T-helper 2 cell treated with Interferon-gamma antibody and Interleukin-4, amounts not matched to agents 5 μg/mL and 100 μg/mL, for 36 hours (primary cell): ENCODE results near the gene ABCA2.

Source experiments
- DNase-seq: peaks from one replicate; pipeline ENCODE4 v3.0.0; 2021; ENCODE audit warnings: low spot score
- H3K27ac Mint-ChIP-seq: one replicate; pipeline ENCODE4 v1.8.0; 2021; ENCODE audit warnings: mild to moderate bottlenecking, mixed read lengths
- H3K27me3 Mint-ChIP-seq: one replicate; pipeline ENCODE4 v1.8.0; 2021; ENCODE audit warnings: low read depth, mixed read lengths
- H3K36me3 Mint-ChIP-seq: one replicate; pipeline ENCODE4 v1.8.0; 2021; ENCODE audit warnings: low read depth, mixed read lengths
- H3K4me1 Mint-ChIP-seq: one replicate; pipeline ENCODE4 v1.8.0; 2021; ENCODE audit warnings: low read depth, mixed read lengths
- H3K4me3 Mint-ChIP-seq: one replicate; pipeline ENCODE4 v1.8.0; 2022; ENCODE audit warnings: mild to moderate bottlenecking, moderate library complexity, mixed read lengths
- H3K9me3 Mint-ChIP-seq: one replicate; pipeline ENCODE4 v1.8.0; 2021; ENCODE audit warnings: mixed read lengths

ABCA2 gene

GRCh38 chr9:136979769-136980587 lies 48.1 kb downstream of the ABCA2 start:
- DNase-seq: no peak
- no peak overlapping the region for H3K27ac Mint-ChIP-seq
- no peaks in the 10 kb centered on the region for H3K36me3 Mint-ChIP-seq
- H3K4me1 Mint-ChIP-seq: peaks cover 4% of the 10 kb centered on the region
- H3K27me3 Mint-ChIP-seq: peaks cover 15% of the 10 kb centered on the region
- H3K4me3 Mint-ChIP-seq: no peak overlapping the region
- H3K9me3 Mint-ChIP-seq: no peaks in the 10 kb centered on the region

- Mint-ChIP-seq H3K27ac (no peak overlapping the region), H3K36me3 (no peaks in the 10 kb centered on the region), H3K4me1 (peaks cover 6% of the 10 kb centered on the region), H3K27me3 (peaks cover 9% of the 10 kb centered on the region), H3K9me3 (no peaks in the 10 kb centered on the region), H3K4me3 (no peak overlapping the region)
- DNase-seq: no peak
These were observed 49.0 kb downstream of the ABCA2 start for GRCh38 chr9:136978865-136979544.

DNA sequence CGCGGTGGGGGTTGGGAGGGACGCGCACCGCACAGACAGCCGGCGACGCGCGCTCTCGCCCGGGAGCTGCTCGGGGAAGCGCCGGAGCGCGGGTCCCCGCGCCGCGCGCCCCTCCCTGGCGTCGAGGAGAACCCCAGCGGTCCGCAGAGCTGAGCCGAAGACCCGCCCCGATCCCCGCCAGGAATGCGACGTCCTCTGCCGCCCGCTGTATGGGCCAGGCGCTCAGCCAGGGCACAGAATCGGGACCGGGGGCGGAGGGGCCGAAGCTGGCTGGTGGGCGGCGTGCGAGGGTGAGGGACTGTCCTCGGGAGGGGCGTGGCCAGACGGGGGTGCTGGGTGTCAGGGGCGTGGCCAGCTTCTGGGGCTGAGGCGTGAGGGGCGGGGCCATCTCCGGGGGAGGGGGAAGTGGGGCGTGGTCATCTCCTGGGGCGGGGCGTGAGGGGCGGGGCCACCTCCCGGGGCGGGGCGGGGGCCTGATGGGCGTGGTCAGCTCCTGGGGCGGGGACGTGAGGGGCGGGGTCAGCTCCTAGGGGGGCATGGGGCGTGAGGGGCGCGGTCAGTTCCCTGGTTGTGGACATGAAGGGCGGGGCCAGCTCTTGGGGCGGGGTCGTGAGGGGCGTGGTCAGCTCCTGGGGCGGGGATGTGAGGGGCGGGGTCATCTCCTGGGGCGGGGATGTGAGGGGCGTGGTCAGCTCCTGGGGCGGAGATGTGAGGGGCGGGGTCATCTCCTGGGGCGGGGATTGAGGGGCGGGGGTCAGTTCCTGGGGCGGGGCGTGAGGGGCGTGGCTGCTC lies 49.8 kb downstream of the ABCA2 start:
- DNase-seq: peak; percentile 57
- Mint-ChIP-seq H3K27ac (no peak overlapping the region), H3K4me1 (peaks cover 6% of the 10 kb centered on the region), H3K9me3 (no peaks in the 10 kb centered on the region), H3K27me3 (peaks cover 5% of the 10 kb centered on the region), H3K4me3 (no peak overlapping the region), H3K36me3 (no peaks in the 10 kb centered on the region)

DNA sequence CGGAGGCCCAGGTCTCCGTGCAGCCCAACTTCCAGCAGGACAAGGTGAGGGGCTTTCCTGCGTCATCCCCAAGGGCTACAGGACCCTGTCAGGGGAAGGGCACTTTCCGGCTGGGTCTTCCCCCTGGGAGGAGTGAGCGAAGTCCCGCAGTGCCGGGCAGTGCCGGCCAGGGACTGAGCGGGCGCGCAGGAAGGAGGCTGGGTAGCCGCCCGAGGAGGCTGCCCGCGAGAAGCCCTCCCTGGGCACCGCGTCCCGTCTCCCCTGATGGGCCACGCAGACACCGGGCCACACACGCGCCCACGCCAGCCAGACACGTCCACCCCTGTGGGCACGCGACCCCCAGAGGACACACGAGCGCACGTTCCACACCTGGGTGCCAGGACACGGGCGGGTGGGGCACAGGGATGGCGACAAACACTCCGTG lies 50.4 kb downstream of the ABCA2 start:
- no peak for DNase-seq
- H3K4me3 Mint-ChIP-seq: no peak overlapping the region
- H3K27me3 Mint-ChIP-seq: peaks cover 2% of the 10 kb centered on the region
- no peaks in the 10 kb centered on the region for H3K9me3 Mint-ChIP-seq
- H3K27ac Mint-ChIP-seq: no peak overlapping the region
- no peaks in the 10 kb centered on the region for H3K36me3 Mint-ChIP-seq
- H3K4me1 Mint-ChIP-seq: peaks cover 6% of the 10 kb centered on the region

DNA sequence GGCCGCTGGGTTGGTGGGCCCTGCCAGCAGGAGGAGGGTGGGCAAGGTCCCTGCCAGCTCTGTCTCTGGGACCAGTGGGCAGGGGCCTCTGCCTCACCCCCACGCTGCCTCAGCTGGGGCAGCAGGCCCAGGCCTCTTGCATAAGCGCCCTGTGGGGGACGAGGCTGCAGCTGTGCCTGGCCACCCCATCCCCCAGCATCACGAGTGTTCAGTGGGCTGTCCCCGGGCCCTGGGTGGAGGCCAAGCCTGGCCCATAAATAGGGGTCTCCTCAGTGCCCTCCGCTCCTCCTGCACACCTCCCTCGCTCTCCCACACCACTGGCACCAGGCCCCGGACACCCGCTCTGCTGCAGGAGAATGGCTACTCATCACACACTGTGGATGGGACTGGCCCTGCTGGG lies 50.8 kb downstream of the ABCA2 start, which contains the start of gene PTGDS:
TSS of gene PTGDS (plus strand) at position 282 of the 400 bp plus-strand sequence. CDS start at position 357, 75 bp downstream.
- Mint-ChIP-seq H3K27me3 (peaks cover 2% of the 10 kb centered on the region), H3K27ac (no peak within 1 kb of the TSS), H3K4me1 (peaks cover 6% of the 10 kb centered on the region), H3K36me3 (no peaks in the 10 kb centered on the region), H3K4me3 (no peak within 1 kb of the TSS), H3K9me3 (no peaks in the 10 kb centered on the region)
- no peak for DNase-seq

GRCh38 chr9:136975644-136976043 lies 52.4 kb downstream of the ABCA2 start:
- no peak for DNase-seq
- Mint-ChIP-seq H3K36me3 (no peaks in the 10 kb centered on the region), H3K4me3 (peak overlapping the region; percentile 45), H3K27me3 (peaks cover 2% of the 10 kb centered on the region), H3K9me3 (no peaks in the 10 kb centered on the region), H3K27ac (no peak overlapping the region), H3K4me1 (peaks cover 6% of the 10 kb centered on the region)

- H3K4me3 Mint-ChIP-seq: peak overlapping the region; percentile 45
- H3K27ac Mint-ChIP-seq: no peak overlapping the region
- H3K36me3 Mint-ChIP-seq: no peaks in the 10 kb centered on the region
These were observed 53.1 kb downstream of the ABCA2 start for GRCh38 chr9:136974817-136975535.

GRCh38 chr9:136973618-136974617 lies 54.1 kb downstream of the ABCA2 start:
- Mint-ChIP-seq H3K27ac (no peak overlapping the region), H3K4me3 (no peak overlapping the region), H3K27me3 (peaks cover 2% of the 10 kb centered on the region), H3K36me3 (no peaks in the 10 kb centered on the region), H3K9me3 (no peaks in the 10 kb centered on the region), H3K4me1 (peaks cover 6% of the 10 kb centered on the region)
- DNase-seq: no peak

More at GRCh38 chr9:136974817-136975535, 53.1 kb downstream of the ABCA2 start:
- no peak for DNase-seq
- Mint-ChIP-seq H3K27me3 (peaks cover 2% of the 10 kb centered on the region), H3K4me1 (peaks cover 6% of the 10 kb centered on the region), H3K9me3 (no peaks in the 10 kb centered on the region)

- Mint-ChIP-seq H3K27me3 (peaks cover 2% of the 10 kb centered on the region), H3K36me3 (no peaks in the 10 kb centered on the region), H3K9me3 (no peaks in the 10 kb centered on the region), H3K4me3 (no peak overlapping the region), H3K27ac (no peak overlapping the region), H3K4me1 (peaks cover 6% of the 10 kb centered on the region)
- no peak for DNase-seq
These were observed 55.3 kb downstream of the ABCA2 start for GRCh38 chr9:136972743-136973142.

- H3K4me1 Mint-ChIP-seq: peaks cover 6% of the 10 kb centered on the region
- H3K27ac Mint-ChIP-seq: no peak overlapping the region
- no peak for DNase-seq
- no peaks in the 10 kb centered on the region for H3K9me3 Mint-ChIP-seq
- H3K4me3 Mint-ChIP-seq: no peak overlapping the region
- peaks cover 2% of the 10 kb centered on the region for H3K27me3 Mint-ChIP-seq
- H3K36me3 Mint-ChIP-seq: no peaks in the 10 kb centered on the region
These were observed 55.7 kb downstream of the ABCA2 start for GRCh38 chr9:136972335-136972734.

DNA sequence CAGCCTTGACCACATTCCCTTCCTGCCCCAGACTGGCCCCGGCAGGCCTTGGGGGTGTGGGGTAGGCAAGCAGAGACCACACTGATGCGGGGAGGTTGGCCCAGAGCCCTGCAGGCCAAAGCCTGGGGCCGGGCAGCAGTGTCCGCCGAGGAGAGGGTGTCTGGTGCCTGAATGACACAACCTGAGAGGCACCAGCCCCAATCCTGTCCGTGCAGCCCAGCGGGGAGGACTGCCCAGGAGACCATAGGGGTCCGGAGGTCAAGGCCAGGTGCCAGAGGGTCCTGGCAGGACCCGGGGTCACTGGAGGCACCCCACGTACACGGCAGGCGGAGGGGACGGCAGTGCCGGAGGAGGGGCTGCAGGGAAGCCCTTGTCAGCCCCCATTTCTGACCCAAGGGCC lies 56.3 kb downstream of the ABCA2 start:
- H3K36me3 Mint-ChIP-seq: no peaks in the 10 kb centered on the region
- H3K27ac Mint-ChIP-seq: no peak overlapping the region
- peaks cover 6% of the 10 kb centered on the region for H3K4me1 Mint-ChIP-seq
- peaks cover 2% of the 10 kb centered on the region for H3K27me3 Mint-ChIP-seq
- no peak for DNase-seq
- no peak overlapping the region for H3K4me3 Mint-ChIP-seq
- H3K9me3 Mint-ChIP-seq: no peaks in the 10 kb centered on the region

DNA sequence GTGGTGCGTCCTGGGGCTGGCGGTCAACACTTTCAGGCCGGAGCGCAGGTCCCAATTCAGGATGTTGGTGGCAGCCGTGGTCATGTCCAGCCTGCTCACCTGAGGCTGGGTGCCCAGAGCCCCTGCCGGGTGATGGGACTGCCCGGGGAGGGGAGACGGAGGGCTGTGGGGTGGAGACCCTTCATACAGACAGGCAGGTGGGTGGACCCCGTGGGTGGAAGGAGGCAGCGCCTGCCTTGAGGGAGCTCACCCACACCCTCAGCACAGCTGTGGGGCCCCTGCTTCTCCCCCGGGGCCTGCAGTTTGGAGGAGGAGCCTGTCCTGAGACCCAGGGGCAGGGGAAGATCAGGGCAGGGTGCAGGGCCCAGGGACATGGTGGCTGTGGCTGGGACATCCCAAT lies 57.7 kb downstream of the ABCA2 start:
- no peak for DNase-seq
- Mint-ChIP-seq H3K4me1 (peaks cover 13% of the 10 kb centered on the region), H3K36me3 (no peaks in the 10 kb centered on the region), H3K9me3 (no peaks in the 10 kb centered on the region), H3K27me3 (peaks cover 7% of the 10 kb centered on the region), H3K4me3 (no peak overlapping the region), H3K27ac (no peak overlapping the region)
